Measurements from ENCODE around the gene ATP5PO. TPM values are rescaled to one million over a fixed set of nuclear protein-coding genes. Genes with fewer than 3 reads are reported as not detected.

ATP5PO gene
- total RNA-seq, 1 donor from 2014 or later, result 169 TPM

GRCh38 chr21:33899199-33899598, 16.4 kb downstream of the ATP5PO start:
- Mint-ChIP-seq H3K9me3 (no peaks in the 10 kb centered on the region), H3K36me3 (ENCODE audit: low read depth) (peaks cover 39% of the 10 kb centered on the region), H3K27ac (no peak overlapping the region), H3K4me1 (peaks cover 11% of the 10 kb centered on the region), H3K4me3 (no peak overlapping the region), H3K27me3 (peaks cover 7% of the 10 kb centered on the region)
- ATAC-seq (ENCODE audit: low read depth) (no peak), DNase-seq (no peak)
- intact Hi-C loops (cut with micrococcal nuclease), result loop anchor here (10.0 kb wide), 1 partner anchor 1244 kb away; no protein-coding TSS in a partner anchor
- no peak for TF ChIP-seq CTCF (IDR thresholded peaks at IDR 0.05)
- POLR2A ChIA-PET, result no interaction called here
- CTCF ChIA-PET, result no interaction called here

DNA sequence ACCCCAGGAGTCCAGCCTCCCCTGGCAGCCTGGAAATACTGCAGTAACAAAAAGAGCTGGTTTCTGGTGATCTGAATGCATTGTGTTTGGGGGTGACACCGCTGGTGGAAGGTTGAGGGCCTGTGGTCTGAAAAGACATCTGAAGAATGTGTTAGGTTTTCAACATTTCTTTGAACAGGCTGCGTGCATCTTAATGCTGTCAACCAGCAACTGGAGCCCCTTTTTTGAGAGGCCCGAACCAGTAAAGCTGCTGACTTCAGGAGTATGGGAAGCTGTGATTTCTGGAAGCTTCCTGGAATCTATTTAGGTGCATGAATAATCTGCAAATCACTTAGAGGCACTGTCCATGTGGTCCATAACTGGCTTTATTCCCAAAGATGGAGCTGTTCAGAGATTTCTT, 17.0 kb downstream of the ATP5PO start:
- ChIA-PET POLR2A (no interaction called here), CTCF (no interaction called here)
- no peak for TF ChIP-seq CTCF (IDR thresholded peaks at IDR 0.05)
- H3K4me1 Mint-ChIP-seq, result peaks cover 11% of the 10 kb centered on the region
- H3K27me3 Mint-ChIP-seq, result peaks cover 7% of the 10 kb centered on the region
- no peak for DNase-seq
- no peaks in the 10 kb centered on the region for H3K9me3 Mint-ChIP-seq
- no peak for ATAC-seq (ENCODE audit: low read depth)
- no peak overlapping the region for H3K4me3 Mint-ChIP-seq
- intact Hi-C loops (cut with micrococcal nuclease), result loop anchor here (10.0 kb wide), 1 partner anchor 1244 kb away; no protein-coding TSS in a partner anchor
- H3K36me3 Mint-ChIP-seq (ENCODE audit: low read depth), result peaks cover 34% of the 10 kb centered on the region
- H3K27ac Mint-ChIP-seq, result no peak overlapping the region

GRCh38 chr21:33897739-33898138, 17.9 kb downstream of the ATP5PO start:
- H3K27ac Mint-ChIP-seq, result no peak overlapping the region
- TF ChIP-seq CTCF (IDR thresholded peaks at IDR 0.05), result no peak
- no peak overlapping the region for H3K4me3 Mint-ChIP-seq
- H3K4me1 Mint-ChIP-seq, result peaks cover 11% of the 10 kb centered on the region
- intact Hi-C loops (cut with micrococcal nuclease), result loop anchor here (10.0 kb wide), 1 partner anchor 1243 kb away; no protein-coding TSS in a partner anchor
- no peak for DNase-seq
- no peak for ATAC-seq (ENCODE audit: low read depth)
- POLR2A ChIA-PET, result no interaction called here
- CTCF ChIA-PET, result no interaction called here
- H3K9me3 Mint-ChIP-seq, result no peaks in the 10 kb centered on the region
- H3K27me3 Mint-ChIP-seq, result peaks cover 7% of the 10 kb centered on the region
- peaks cover 26% of the 10 kb centered on the region for H3K36me3 Mint-ChIP-seq (ENCODE audit: low read depth)

GRCh38 chr21:33897098-33897497, 18.5 kb downstream of the ATP5PO start:
- intact Hi-C loops (cut with micrococcal nuclease), result loop anchor here (10.0 kb wide), 1 partner anchor 1242 kb away; no protein-coding TSS in a partner anchor
- CTCF ChIA-PET, result no interaction called here
- H3K4me1 Mint-ChIP-seq, result peaks cover 11% of the 10 kb centered on the region
- peaks cover 19% of the 10 kb centered on the region for H3K36me3 Mint-ChIP-seq (ENCODE audit: low read depth)
- no peak overlapping the region for H3K27ac Mint-ChIP-seq
- H3K9me3 Mint-ChIP-seq, result no peaks in the 10 kb centered on the region
- DNase-seq (no peak), ATAC-seq (ENCODE audit: low read depth) (no peak)
- POLR2A ChIA-PET, result no interaction called here
- H3K4me3 Mint-ChIP-seq, result no peak overlapping the region
- H3K27me3 Mint-ChIP-seq, result peaks cover 7% of the 10 kb centered on the region
- no peak for TF ChIP-seq CTCF (IDR thresholded peaks at IDR 0.05)

DNA sequence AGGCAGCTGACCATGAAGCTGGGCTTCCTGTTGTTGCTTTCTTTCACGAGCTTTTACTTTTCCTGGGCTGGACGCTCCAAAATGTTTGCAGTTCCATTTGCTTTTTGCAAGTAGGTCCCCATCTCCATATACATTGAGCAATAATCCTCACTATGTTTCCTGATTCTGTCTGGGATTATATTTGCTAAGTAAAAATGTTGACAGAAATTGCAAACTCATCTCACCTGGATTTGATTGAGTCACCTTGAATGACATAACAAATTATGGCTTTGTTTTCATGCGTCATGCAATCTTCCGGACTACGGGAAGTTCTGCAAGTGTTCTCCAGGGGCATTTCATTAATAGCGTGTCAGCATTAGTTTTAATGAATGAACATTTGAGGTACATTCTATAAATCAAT, 18.9 kb downstream of the ATP5PO start:
- intact Hi-C loops (cut with micrococcal nuclease), result loop anchor here (10.0 kb wide), 1 partner anchor 1242 kb away; no protein-coding TSS in a partner anchor
- ChIA-PET POLR2A (interaction anchor here (0.9 kb wide), 1 partner anchor 16 kb away, joined by 3 read pairs; no protein-coding TSS in a partner anchor), CTCF (no interaction called here)
- no peak for TF ChIP-seq CTCF (IDR thresholded peaks at IDR 0.05)
- ATAC-seq (ENCODE audit: low read depth) (no peak), DNase-seq (no peak)
- peaks cover 15% of the 10 kb centered on the region for H3K36me3 Mint-ChIP-seq (ENCODE audit: low read depth)
- no peak overlapping the region for H3K4me3 Mint-ChIP-seq
- H3K4me1 Mint-ChIP-seq, result peaks cover 10% of the 10 kb centered on the region
- H3K27me3 Mint-ChIP-seq, result peaks cover 7% of the 10 kb centered on the region
- no peaks in the 10 kb centered on the region for H3K9me3 Mint-ChIP-seq
- no peak overlapping the region for H3K27ac Mint-ChIP-seq

Data from activated B cell treated with CpG ODN at 0.5 μM for 24 hours (primary cell).